HCT116 (cell line): ENCODE data around the gene SMARCD1. TPM values are rescaled to one million over a fixed set of nuclear protein-coding genes. Genes with fewer than 3 reads are reported as not detected.

Source experiments
- ATAC-seq: fragments of 200-7000 bp; cut with Tn5 transposase; 2 replicates; pipeline ENCODE4 v1.9.1; 2020; ENCODE audit warnings: mild to moderate bottlenecking, moderate library complexity
- BruUV-seq: library from RNA; stranded (reverse); fragments of 400-500 nt; replicated peaks from 2 replicates; lab custom pipeline; 2021; lab: Mats Ljungman, UMichigan
- CTCF ChIA-PET: fragments of 300-600 bp; sonication (Branson Sonifier 250); formaldehyde crosslinking; loops from one replicate; lab custom pipeline; 2021; ENCODE audit warnings: antibody characterized with exemption; lab: Charles Lee
- POLR2A ChIA-PET: fragments of 300-600, 350-600 bp; sonication (Branson Sonifier 250); formaldehyde crosslinking; loops from one replicate; lab custom pipeline; 2021; ENCODE audit warnings: antibody characterized with exemption; lab: Charles Lee
- RAD21 ChIA-PET, 2 experiments: fragments of 300-600 bp; sonication (Branson Sonifier 250); formaldehyde crosslinking; loops; one replicate each; lab custom pipeline; 2023; ENCODE audit warnings: low total read pairs in 2 of 2; ENCODE audit not compliant: uncharacterized antibody in 2 of 2, unreplicated experiment in 2 of 2, low non-redundant PET in 1 of 2; lab: Charles Lee
- DNase-seq: peaks from one replicate; pipeline ENCODE4 v3.0.0-alpha.2; 2010; ENCODE audit warnings: low read depth, low spot score
- H2AFZ ChIP-seq: fragments of 200-600 bp; shearing (Covaris generic), sonication (generic); 2 replicates; pipeline ENCODE4 v1.6.1; 2017; ENCODE audit warnings: low read depth, mixed run types, mixed read lengths, antibody characterized with exemption, low read length; ENCODE audit not compliant: poor library complexity, severe bottlenecking
- H3K27ac ChIP-seq: 2 replicates; pipeline ENCODE4 v1.5.1; 2012; ENCODE audit warnings: low read depth, low read length
- H3K27me3 ChIP-seq: fragments of 200-600 bp; sonication (generic); 2 replicates; pipeline ENCODE4 v1.6.1; 2016; ENCODE audit warnings: mixed run types, low read length, mixed read lengths; ENCODE audit not compliant: insufficient read depth
- H3K36me3 ChIP-seq, 2 experiments: fragments of 200-500 bp in 1 of 2; fragments of 200-600 bp in 1 of 2; sonication (Bioruptor generic) in 1 of 2; sonication (generic) in 1 of 2; 2 replicates each; pipeline versions ENCODE4 v1.5.1 to v1.6.1; 2014 to 2016; ENCODE audit warnings: low read length in 2 of 2, inconsistent platforms in 1 of 2, mixed read lengths in 1 of 2, mixed run types in 1 of 2; ENCODE audit not compliant: insufficient read depth in 2 of 2, control insufficient read depth in 1 of 2
- H3K4me1 ChIP-seq, 2 experiments: fragments of 200-600 bp in 1 of 2; sonication (generic) in 1 of 2; 2 replicates each; pipeline versions ENCODE4 v1.5.1 to v1.6.1; 2012 to 2017; ENCODE audit warnings: low read length in 2 of 2, inconsistent platforms in 1 of 2, mild to moderate bottlenecking in 1 of 2, mixed read lengths in 1 of 2, mixed run types in 1 of 2, moderate library complexity in 1 of 2; ENCODE audit not compliant: insufficient read depth in 2 of 2, control insufficient read depth in 1 of 2
- H3K4me2 ChIP-seq: fragments of 200-600 bp; sonication (generic); 2 replicates; pipeline ENCODE4 v1.6.1; 2017; ENCODE audit warnings: mixed run types, low read length, mixed read lengths
- H3K4me3 ChIP-seq, 2 experiments: fragments of 200-600 bp in 1 of 2; sonication (generic) in 1 of 2; replicated peaks in 1 of 2; 2 replicates each; pipeline ENCODE4 v1.5.1; 2011 to 2016; ENCODE audit warnings: low read length in 2 of 2, control low read depth in 1 of 2, low read depth in 1 of 2, mild to moderate bottlenecking in 1 of 2, mixed read lengths in 1 of 2, mixed run types in 1 of 2
- H3K79me2 ChIP-seq: fragments of 200-600 bp; sonication (generic); 2 replicates; pipeline ENCODE4 v1.6.1; 2017; ENCODE audit warnings: mild to moderate bottlenecking, mixed run types, low read length, moderate library complexity, mixed read lengths; ENCODE audit not compliant: insufficient read depth
- H3K9ac ChIP-seq: fragments of 200-600 bp; sonication (generic); 2 replicates; pipeline ENCODE4 v1.6.1; 2016; ENCODE audit warnings: low read length, mixed read lengths
- H3K9me2 ChIP-seq: fragments of 200-600 bp; sonication (generic), shearing (Covaris generic); 2 replicates; pipeline ENCODE4 v1.6.1; 2017; ENCODE audit warnings: mixed run types, mild to moderate bottlenecking, moderate library complexity; ENCODE audit not compliant: insufficient read depth
- H3K9me3 ChIP-seq, 2 experiments: fragments of 200-500 bp in 1 of 2; fragments of 200-600 bp in 1 of 2; sonication (Bioruptor generic) in 1 of 2; sonication (generic) in 1 of 2; 2 replicates each; pipeline ENCODE4 v1.6.1; 2014 to 2017; ENCODE audit warnings: low read length in 2 of 2, mixed read lengths in 2 of 2, inconsistent platforms in 1 of 2, low read depth in 1 of 2, mild to moderate bottlenecking in 1 of 2, mixed run types in 1 of 2, moderate library complexity in 1 of 2; ENCODE audit not compliant: control insufficient read depth in 1 of 2, insufficient read depth in 1 of 2
- H4K20me1 ChIP-seq: fragments of 200-600 bp; sonication (generic), shearing (Covaris generic); 2 replicates; pipeline ENCODE4 v1.6.1; 2017; ENCODE audit warnings: mixed run types, mild to moderate bottlenecking, moderate library complexity; ENCODE audit not compliant: insufficient read depth
- CBX3 ChIP-seq: IDR thresholded peaks from 2 replicates; pipeline ENCODE4 v1.6.1; 2012; ENCODE audit warnings: low read depth
- CEBPB ChIP-seq: IDR thresholded peaks from 2 replicates; pipeline ENCODE4 v1.6.1; 2012; ENCODE audit warnings: low read depth
- FOSL1 ChIP-seq: IDR thresholded peaks from 2 replicates; pipeline ENCODE4 v1.6.1; 2012; ENCODE audit warnings: low read depth
- MAX ChIP-seq: IDR thresholded peaks from 2 replicates; pipeline ENCODE4 v1.6.1; 2012
- RAD21 ChIP-seq: IDR thresholded peaks from 2 replicates; pipeline ENCODE4 v1.6.1; 2012; ENCODE audit warnings: low read depth, mild to moderate bottlenecking
- SP1 ChIP-seq: IDR thresholded peaks from 2 replicates; pipeline ENCODE4 v1.6.1; 2012; ENCODE audit warnings: low read depth
- SRF ChIP-seq: IDR thresholded peaks from 2 replicates; pipeline ENCODE4 v1.6.1; 2012; ENCODE audit warnings: low read depth
- ZBTB33 ChIP-seq: IDR thresholded peaks from 2 replicates; pipeline ENCODE4 v1.6.1; 2011; ENCODE audit warnings: mild to moderate bottlenecking, low read length, moderate library complexity; ENCODE audit not compliant: insufficient replicate concordance; ENCODE audit errors: extremely low read depth
- ZFX ChIP-seq: fragments of 450-650 bp; IDR thresholded peaks from 2 replicates; pipeline ENCODE4 v1.6.1; 2017
- ZNF274 ChIP-seq: fragments of 200-500 bp; sonication (Bioruptor generic); IDR thresholded peaks from 2 replicates; pipeline ENCODE4 v1.6.1; 2014; ENCODE audit warnings: mild to moderate bottlenecking, low read depth, low read length, inconsistent platforms
- intact Hi-C: fragments of 100-400 bp; cut with micrococcal nuclease; formaldehyde crosslinking; loops from 2 replicates; pipeline ENCODE4 v1.10.0; 2022
- total RNA-seq: library from RNA; stranded (reverse); gene quantifications from one replicate; pipeline ENCODE4 v1.2.1, GENCODE V29; 2021; ENCODE audit not compliant: unreplicated experiment

SMARCD1 gene
- total RNA-seq, 1 experiment from 2014 or later: 64.8 TPM

GRCh38 chr12:50119387-50119786, 34.2 kb downstream of the SMARCD1 start (continued):
- no peak for TF ChIP-seq ZBTB33
- no peak for TF ChIP-seq RAD21
- no peak for TF ChIP-seq CEBPB
- TF ChIP-seq CBX3: no peak
- TF ChIP-seq MAX: no peak
- TF ChIP-seq SRF: no peak

- Histone ChIP-seq H3K9me3 (no peaks in the 10 kb centered on the region), H3K4me1 (no peaks in the 10 kb centered on the region), H3K79me2 (peaks cover 32% of the 10 kb centered on the region), H3K27me3 (no peaks in the 10 kb centered on the region), H3K4me3 (no peak overlapping the region), H4K20me1 (no peaks in the 10 kb centered on the region), H3K9ac (no peak overlapping the region), H3K9me2 (no peaks in the 10 kb centered on the region), H2AFZ (no peak overlapping the region), H3K27ac (no peak overlapping the region), H3K4me2 (no peak overlapping the region), H3K36me3 (peaks cover 0 to 13% of the 10 kb centered on the region in 2 experiments; a peak in 2 of 4 replicates)
- CTCF ChIA-PET: interaction anchor here (1.6 kb wide), 1 partner anchor 9 kb away, joined by 4 read pairs; the partner anchor contains the start of gene COX14
- intact Hi-C loops: no loop called here
- ATAC-seq: no peak
- POLR2A ChIA-PET: no interaction called here
- no TSS peak for BruUV-seq
- DNase-seq: no peak
- RAD21 ChIA-PET: no interaction called here
- no peak for TF ChIP-seq FOSL1
- no peak for TF ChIP-seq SP1
- no peak for TF ChIP-seq ZFX
- no peak for TF ChIP-seq ZNF274
- TF ChIP-seq, all 23 proteins: peak for 0
These were observed 35.4 kb downstream of the SMARCD1 start for GRCh38 chr12:50120521-50120920.
